ENCODE measurements around the gene ADD1.

Gene ADD1

DNA sequence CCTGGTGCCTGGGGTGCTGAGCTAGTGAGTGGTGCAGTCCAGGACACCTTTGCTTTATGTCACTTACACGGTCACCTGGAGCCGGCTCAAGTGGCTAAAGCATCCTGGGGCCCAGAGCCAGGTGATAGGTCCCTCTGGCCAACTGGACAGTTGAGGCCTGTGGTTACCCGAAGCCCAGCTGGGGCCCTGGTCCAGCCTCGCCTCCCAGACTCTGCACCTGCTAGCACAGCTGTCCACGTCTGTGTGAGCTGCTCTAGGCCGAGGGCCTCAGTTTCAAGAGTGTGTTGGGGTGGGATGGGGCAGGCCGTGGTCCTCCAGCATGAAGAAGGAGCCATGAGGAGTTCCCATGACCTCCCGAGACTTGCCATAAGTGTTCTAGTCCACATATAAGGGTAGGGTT, 7.7 kb upstream of the ADD1 start:
- DNase-seq = no peak

DNA sequence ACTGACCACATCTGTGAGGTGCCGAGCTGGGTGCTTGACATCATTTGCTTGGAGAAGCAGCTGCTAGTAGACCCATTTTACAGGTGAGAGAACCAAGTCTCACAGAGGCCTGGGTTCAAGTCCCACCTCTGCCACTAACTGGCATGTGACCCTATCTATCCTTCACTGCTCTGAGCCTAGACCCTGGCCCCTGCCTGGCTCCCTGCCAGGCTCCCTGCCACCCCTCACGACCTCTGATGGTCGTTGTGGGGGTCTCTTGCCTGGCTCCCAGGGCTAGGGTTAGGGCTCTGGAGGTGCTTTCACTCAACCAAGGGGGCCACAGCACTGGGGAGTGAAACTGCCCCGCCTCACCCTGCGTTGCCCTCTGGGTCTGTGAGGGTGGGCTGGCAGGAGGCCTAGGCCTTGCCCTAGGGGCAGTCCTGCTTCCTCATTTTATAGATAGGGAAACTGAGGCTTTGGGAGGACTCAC, 7.2 kb upstream of the ADD1 start:
- DNase-seq = peak; percentile 26

DNA sequence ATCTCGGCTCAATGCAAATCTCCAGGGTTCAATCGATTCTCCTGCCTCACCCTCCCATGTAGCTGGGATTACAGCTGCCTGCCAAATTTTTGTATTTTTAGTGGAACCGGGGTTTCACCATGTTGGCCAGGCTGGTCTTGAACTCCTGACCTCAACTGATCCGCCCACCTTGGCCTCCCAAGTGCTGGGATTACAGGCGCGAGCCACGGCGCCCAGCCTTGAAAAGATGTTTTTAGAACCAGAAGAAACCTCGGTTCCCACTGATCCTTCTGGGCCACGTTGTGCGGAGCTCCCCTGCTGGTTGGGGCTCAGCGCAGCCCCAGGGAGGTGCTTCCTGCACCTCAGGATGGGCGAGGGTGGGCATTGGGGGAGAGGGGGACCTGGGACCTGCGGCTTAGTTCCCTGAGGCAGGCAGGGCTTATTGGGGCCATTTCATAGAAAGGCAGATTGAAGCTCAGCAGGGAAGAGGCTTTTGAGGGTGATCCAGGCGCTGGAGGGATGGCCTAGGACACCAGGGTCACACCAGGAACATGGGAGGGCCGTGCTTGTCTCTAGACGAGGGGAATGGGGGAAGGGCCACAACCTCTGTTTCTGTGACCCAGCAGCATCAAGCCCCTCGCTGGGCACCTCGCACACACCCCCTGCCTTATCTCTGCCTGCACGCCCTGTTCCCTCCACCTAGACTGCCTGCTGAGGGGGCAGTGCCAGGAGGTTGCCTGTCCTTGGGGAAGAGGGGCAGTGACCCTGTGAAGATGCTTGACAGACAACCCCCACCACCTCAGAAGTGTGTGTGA, 6.3 kb upstream of the ADD1 start:
- peak; percentile 28 for DNase-seq

DNA sequence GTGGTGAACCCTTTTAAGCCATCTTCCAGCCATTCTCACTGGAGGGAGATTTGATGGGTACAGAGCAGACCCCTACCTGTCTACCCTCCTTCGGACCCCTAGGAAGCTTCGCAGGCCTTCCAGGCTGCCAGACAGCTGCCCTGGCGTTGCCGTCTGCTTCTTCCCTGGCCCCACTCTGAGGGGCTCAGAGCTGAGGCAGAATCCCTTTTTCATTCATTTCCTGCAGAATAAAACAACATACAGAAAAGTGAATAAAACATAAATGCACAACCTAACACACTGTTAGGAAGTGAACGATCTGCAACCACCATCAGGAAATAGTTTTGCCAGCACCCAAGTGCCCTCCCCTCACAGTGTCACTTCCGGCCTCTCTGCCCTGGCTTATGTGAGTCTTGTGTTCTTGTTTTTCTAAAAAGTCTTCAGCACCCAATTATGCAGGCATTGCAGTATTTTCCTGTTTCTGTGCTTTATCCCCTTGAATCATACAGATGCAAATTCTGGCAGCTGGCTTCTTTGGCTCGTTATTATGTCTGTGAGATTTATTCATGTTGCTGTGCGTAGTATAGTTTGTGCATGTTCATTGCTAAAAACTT, 5.6 kb upstream of the ADD1 start:
- peak; percentile 61 for DNase-seq

DNA sequence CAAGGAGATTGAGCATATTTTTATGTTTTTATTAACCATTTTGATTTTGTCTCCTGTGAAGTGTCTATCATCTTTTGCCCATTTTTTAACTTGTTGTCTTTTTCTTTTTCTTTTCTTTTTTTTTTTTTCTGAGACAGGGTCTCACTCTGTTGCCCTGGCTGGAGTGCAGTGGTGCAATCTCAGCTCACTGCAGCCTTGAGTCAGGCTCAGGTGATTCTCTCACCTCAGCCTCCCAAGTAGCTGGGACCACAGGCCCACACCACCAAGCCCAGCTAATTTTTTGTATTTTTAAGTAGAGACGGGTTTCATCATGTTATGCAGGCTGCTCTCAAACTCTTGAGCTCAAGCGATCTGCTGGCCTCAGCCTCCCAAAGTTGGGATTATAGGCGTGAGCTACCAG, 4.6 kb upstream of the ADD1 start:
- DNase-seq = no peak

DNA sequence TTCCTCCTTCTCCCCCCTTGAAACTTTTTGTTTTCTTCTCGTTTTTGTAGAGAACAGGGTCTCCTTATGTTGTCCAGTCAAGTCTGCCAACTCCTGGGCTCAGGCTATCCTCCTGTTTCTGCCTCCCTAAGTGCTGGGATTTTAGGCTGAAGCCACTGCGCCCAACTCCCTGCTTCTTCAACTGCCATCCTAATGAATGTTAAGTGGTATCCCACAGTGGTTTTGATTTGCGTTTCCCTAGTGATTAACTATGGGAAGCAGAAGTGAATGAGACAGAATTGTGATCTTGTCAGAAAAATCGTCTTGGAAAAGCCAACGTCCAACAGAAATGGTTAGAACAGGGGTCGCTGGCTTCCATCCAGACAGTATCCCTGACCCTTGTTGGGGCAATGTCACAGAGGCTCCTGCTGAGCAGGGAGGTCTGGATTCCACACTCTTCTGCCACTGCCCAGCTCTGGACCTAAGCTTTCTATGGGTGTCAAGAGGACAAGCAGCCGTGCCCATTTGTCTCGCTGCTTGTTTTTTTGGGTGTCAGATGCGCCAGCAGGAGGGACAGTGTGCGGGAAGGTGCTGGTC, 869 bp upstream of the ADD1 start:
- no peak for DNase-seq

DNA sequence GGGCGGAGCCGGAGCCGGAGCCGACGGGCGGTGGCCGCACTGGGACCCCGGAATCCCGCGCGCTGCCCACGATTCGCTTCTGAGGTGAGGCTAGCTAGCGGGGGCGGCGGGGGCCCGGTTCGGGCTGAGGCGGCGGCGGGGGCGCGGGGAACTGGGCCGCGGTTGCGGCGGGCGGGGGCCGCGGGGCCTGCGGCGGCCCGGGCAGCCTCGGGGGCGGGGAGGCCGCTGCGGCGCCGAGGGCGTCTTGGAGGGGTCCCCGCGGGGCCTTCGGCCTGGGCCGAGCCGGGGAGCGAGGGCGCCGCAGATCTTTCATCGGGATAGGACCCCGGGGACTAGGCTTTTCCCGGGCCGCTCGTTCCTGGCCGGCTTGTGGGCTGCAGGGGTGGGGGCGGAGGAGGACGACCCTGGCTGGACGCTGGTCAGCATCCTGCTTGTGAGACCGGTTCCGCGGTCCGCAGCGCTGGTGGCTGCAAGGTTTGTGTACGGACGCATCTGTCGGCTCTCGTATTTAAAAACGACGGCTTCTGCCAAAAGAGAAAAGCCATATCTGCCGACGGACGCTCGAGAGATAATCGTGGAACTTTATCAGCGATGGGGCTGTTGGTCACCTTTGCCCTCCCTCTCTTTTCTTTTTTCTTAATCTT, 419 bp downstream of the ADD1 start:
- DNase-seq = peak; percentile 55

DNA sequence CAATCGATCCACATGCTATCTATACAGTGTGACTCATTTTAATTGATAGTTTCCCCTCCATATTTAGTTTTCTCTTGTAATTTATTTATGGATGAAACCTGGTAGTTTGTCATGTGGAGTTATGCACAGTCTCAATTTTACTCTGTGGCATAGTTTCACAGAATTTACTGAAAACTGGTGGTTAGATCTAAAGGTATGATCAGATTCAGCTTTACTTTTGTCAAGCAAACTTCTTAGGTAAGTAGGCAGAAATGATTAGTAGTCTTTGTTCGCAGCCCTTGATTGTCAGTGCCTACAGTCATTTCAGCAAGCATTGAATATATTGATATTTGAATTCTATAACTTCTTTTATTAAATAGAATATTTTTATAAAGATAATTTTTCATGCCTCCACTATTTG, 2.5 kb downstream of the ADD1 start:
- no peak for DNase-seq

DNA sequence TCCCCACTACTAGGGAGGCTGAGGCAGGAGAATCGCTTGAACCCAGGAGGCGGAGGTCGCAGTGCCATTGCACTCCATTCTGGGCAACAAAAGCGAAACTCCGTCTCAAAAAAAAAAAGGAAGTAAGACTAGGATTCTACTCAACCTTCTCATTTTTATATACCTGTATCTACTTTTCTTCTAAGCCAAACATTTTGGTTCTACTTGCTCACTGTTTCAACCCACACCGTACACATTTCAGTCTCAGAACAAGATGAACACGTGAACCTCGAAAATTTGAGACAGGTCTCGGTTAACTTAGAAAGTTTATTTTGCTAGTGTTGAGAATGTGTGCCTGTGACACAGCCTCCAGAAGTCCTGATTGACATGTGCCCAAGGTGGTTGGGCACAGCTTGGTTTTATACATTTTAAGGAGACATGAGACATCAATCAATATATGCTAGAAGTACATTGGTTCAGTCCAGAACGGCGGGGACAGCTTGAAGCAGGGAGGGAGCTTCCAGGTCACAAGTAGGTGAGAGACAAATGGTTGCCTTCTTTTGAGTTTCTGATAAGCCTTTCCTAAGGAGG, 3.7 kb downstream of the ADD1 start:
- DNase-seq = no peak

DNA sequence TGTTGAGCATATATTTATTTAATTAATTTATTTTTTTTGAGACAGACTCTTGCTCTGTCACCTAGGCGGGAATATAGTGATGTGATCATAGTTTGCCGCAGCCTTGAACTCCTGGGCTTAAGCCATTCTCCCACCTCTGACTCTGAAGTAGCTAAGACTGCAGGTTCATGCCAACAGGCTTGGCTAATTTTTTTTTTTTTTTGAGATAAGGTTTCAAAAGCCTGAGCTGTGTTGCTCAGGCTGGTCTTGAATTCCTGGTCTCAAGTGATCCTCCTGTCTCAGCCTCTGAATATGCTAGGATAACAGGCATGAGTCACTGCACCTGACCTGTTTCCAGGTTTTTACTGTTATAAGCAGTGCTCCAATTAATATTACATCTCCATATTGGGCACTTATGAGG, 4.8 kb downstream of the ADD1 start:
- no peak for DNase-seq

DNA sequence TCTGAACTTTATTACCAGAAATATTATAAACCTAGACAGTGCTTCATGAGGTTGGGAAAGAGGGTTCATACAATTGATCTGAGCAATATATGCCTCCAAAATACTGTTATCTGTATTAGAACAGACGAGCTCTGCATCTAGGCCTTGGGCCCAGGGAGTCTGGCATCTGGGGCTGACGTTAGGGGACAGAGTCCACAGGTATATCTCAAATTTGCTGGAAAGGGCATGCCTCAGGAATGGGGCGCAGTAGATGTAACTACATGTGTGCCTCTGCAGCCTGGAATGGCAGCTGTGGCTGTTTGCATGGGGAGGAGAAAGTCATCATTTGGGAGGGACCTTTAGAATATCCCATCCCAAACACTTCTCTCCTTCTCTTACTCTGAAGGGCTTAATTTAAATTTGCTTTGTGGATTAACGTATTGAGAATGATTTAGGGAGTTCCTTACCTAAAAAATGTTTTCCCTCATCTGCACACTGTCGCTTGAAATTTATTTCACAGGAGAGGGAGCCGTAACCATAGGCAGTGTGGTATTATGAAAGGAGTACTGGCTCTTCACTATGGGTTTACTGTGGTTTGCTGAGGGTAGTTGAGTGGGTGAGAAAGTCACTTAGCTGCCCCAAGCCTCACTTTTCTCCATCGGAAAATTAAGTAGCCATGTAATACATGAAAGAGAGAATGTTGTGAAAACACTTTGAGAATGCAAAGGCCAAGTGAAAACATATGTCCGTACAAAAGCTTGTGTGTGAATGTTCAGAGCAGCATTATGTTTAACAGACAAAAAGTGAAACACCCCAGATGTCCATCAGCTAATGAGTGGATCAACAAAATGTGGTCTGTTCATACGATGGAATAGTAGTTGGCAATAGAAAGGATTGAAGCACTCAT, 5.9 kb downstream of the ADD1 start:
- DNase-seq = no peak

DNA sequence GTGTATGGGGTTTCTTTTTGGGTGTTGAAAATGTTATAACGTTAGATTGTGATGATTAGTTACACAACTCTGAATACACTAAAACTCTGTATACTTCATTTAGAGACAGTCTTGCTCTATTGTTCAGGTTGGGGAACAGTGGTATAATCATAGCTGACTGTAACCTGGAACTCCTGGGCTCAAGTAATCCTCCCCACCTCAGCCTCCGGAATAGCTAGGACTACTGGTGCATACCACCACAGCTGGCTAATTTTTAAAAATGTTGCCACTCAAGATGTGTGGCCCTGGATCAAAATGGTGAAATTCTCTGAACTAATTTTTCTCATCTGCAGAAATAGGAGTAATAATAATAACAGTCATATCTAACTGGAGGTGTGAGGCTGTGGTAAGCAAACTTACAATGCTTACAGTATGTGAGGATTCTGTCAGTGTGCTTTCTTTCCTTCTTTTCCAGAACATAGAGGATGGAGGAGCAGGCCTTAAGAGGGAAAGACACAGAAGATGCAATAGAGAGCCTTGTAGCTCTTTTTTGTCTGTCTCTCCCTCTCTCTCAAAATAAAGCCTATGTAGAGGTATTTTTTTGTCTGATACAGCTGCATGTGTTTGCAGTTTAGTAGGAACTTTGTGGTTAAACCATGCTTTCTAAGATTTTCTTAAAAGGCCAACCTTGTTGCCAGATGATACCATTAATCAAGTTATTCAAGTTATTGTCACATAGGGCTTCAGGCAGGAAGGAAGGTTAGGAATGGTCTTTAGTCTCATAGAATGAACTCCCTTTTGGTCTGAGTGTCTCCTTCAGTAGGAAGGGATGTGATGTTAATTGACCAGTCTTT, 7.5 kb downstream of the ADD1 start:
- no peak for DNase-seq

DNA sequence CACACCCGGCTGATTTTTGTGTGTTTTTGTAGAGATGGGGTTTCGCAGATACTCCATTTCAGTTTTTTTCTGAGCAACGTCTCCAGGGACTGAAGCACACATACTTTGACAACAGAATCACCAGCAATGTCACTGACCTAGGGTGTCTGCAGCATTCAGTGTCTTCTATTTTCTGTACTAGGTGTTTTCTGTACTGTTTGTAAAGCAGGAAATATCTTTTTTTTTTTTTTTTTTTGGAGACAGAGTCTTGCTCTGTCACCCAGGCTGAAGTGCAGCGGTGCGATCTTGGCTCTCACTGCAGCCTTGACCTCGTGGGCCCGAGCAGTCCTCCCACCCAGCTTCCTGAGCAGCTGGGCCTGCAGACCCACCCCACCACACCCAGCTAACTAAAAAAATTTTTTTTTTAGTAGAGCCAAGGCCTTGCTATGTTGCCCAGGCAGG, 8.9 kb downstream of the ADD1 start:
- no peak for DNase-seq

DNA sequence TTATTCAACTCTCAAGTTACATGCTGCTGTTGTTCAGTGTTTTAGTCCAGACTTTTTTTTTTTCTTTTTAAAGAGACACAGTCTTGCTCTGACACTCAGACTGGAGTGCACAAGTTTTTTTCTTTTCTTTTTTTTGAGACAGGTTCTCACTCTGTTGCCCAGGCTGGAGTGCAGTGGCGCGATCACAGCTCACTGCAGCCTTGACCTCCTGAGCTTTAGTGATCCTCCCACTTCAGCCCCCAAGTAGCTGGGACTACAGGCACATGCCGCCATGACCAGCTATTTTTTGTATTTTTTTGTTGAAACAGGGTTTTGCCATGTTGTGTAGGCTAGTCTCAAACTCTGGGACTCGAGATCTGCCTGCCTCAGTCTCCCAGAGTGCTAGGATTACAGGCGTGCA, 11.9 kb downstream of the ADD1 start:
- no peak for DNase-seq

DNA sequence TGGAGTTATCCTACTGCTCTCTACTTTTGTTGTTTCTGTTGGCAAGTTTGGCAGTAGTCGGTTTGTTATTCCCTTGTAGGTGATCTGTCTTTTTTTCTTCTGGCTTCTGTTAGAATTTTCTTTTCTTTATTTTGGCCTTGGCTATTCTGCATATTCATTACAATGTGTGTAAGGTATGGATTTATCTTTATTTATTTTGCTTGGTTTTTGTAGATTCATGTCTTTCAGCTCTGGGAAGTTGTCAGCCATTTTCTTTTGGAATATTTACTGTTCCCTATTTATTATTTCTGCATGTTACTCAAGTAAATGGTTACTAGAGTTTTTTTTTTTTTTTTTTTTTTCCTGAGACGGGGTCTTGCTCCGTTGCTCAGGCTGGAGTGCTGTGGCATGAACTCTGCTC, 12.6 kb downstream of the ADD1 start:
- no peak for DNase-seq

DNA sequence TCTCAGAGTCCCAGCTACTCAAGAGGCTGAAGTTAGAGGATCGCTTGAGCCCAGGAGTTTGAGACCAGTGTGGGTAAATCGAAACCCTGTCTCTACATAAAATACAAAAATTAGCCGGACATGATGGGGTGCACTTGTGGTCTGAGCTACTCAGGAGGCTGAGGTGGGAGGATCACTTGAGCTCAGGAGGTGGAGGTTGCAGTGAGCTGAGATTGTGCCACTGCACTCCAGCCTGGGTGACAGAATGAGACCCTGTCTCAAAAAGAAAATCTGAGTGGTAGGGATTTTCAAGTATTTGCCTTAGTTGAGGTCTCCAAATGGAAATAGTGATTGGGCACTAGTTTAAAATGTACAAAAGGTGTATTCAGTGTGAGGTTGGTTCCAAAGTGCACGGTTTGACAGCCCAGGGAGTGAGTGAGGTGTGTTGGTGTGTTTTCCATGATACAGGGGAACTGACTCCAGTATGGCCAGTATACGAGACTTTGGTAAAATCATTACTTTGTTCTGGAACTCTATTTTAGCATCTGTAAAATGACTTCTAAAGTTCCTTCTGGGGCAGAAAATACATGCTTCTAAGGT, 13.8 kb downstream of the ADD1 start:
- DNase-seq = no peak

DNA sequence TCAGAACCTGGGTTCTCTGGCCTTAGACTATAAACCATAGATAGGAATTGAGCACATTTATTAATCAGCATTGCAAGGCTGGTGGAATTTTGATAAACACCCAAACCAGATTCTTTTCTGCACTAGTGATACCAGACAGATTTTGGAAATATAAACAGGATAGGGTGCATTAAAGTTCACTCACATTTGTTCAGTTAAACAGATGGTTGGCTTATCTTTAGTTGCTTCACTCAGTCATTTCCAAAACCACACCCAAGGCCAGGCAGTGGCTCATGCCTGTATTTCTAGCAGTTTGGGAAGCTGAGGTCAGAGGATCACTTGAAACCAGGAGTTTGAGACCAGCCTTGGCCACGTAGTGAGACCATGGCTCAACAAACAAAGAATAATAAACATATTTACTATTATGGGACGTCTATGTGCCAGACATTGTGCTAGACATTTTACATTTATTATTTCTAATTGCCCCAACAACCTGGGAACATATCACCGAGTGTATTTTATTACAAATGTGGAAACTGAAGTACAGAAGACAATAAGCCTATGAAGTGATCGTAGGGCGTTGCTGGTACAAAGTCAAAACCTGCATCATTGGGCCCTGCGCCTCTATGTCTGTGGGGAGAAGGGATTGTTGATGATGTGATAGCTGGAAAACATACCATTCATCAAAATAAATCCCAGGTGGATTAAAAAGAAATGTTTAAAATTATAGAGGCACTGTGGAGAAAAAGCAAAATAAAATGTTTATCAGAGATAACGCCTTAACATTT, 15.0 kb downstream of the ADD1 start:
- DNase-seq = no peak

DNA sequence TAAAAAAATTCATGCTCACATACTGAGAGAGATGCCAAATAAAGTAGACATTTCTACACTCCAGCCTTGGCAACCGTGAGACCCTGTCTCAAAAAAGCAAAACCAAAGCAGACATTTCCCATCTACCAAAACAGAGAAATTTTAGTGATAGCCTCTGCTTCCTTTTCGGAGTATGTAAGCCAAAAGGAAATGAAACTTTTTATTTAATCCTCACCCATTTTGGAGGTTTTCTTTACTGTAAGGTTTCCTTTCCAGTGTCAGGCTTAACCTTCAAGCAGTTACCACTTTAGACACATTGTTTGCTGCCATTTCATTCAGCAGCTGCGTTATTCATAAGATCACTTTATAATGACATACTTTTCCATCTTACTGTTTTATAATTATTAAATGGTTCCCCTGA, 15.9 kb downstream of the ADD1 start:
- no peak for DNase-seq

DNA sequence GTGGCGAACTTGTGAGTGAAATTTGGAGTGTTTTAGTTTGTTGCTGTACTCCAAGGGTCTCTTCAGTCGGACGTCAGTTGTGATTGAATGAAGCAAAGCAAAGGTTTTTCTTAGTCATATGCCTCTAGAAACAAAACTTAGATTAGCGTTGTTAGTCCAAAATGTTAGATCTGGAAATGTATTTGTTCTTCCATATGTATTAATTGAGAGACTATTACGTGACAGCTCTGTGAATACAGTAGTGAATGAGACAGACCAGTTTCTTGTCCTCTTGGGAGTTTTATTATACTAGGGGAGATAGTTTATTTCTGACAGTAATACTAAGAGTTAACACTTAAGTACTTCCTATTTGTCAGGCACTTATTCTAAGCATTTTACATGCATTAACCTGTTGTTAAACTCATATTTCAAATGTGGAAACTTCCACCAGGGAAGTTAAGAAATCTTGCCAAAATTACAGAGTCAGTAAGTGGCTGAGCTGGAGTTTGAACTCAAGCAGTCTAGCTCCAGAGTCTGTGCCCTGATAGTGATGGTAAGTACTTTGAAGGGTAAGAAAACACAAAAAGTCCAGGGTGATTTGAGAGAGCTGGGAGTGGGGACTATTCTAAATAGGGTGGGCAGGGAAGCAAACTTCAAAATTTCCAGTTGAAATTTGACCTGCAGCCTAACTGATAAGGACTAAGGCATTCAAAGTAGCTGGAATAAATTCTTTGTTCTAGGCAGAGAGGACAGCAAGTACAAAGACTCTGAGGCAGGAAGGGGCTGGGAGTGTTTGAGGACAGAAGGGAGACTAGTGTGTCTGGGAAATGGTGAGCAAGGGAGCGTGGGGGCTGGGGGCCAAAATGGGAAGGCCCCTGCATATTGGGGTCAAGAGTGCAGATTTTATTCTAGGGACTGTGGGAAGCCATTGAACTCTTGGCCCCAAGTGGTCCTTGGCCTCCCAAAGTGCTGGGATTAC, 17.0 kb downstream of the ADD1 start:
- no peak for DNase-seq
